ENCODE results near the gene YBX2. TPM values are rescaled to one million over a fixed set of nuclear protein-coding genes. Genes with fewer than 3 reads are reported as not detected.
A peak's percentile ranks its signal among the peaks of the same experiment; 100 is the strongest.

YBX2 gene
- polyA plus RNA-seq, 1 experiment = 0.02 TPM

DNA sequence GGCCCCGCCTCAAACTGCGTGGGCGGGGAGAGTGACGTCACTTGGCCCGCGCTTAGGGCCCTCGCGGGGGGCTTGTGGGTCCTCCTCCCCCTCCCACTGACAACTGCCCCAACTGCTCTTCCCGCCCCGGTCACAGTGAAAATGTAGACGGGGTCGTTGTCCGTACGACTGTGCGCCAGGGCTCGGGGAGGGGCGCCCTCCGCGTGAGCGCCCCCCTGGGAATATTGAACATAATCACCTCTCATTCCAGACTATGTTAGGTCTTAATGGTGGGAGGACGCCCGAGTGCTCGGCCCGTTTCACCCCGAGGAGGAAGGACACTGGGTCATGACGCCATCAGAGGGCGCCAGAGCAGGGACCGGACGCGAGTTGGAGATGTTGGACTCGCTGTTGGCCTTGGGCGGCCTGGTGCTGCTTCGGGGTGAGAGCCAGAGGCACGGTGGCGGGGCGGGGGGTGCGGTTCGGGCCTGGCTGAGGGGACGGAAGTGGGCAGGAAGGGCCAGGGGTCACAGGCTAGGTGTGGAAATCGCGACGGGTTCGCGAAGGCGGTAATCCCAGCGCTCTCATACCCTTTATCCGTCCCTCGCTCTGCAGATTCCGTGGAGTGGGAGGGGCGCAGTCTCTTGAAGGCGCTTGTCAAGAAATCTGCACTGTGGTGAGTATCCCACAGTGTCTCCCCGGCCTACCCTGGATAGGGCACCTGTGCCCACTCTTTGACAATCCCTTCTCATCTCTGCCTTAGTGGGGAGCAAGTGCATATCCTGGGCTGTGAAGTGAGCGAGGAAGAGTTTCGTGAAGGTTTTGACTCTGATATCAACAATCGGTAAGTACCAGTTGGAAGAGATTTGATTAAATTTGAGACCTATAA is 42.0 kb downstream of the YBX2 start, which contains the start of gene ELP5:
TSS of gene ELP5 (plus strand) at position 40 of the 868 bp plus-strand sequence. CDS start at position 376, 336 bp downstream.
- TF ChIP-seq CTCF (IDR thresholded peaks at IDR 0.05; ENCODE audit: low read depth, low read length) = no peak
- ChIA-PET POLR2A (interaction anchor here (1.1 to 1.6 kb wide), 3 partner anchors 10 to 62 kb away, joined by 3 to 18 read pairs (median 10); partner anchors contain the start of genes ACADVL, DLG4 and GABARAP), CTCF (no interaction called here)
- H3K27me3 ChIP-seq (ENCODE audit: control insufficient read depth, insufficient read depth, low read length) = no peaks in the 10 kb centered on the region
- H3K9me3 ChIP-seq (ENCODE audit: control insufficient read depth, insufficient read depth, low read length) = no peaks in the 10 kb centered on the region; the same call in 1 of the 2 replicates
- peak within 1 kb of the TSS; percentile 100 for H3K27ac ChIP-seq (ENCODE audit: low read depth, low read length)
- peak within 1 kb of the TSS; percentile 93 for H3K4me3 ChIP-seq (ENCODE audit: low read depth, low read length)
- DNase-seq (ENCODE audit: low read depth, low spot score) = peak; percentile 81

GRCh38 chr17:7251661-7252175 is 42.7 kb downstream of the YBX2 start, which contains the start of gene CTDNEP1:
TSS of gene CTDNEP1 (minus strand) at chr17:7251734. CDS start at chr17:7251296, 438 bp downstream.
- no peak for TF ChIP-seq CTCF (IDR thresholded peaks at IDR 0.05; ENCODE audit: low read depth, low read length)

DNA sequence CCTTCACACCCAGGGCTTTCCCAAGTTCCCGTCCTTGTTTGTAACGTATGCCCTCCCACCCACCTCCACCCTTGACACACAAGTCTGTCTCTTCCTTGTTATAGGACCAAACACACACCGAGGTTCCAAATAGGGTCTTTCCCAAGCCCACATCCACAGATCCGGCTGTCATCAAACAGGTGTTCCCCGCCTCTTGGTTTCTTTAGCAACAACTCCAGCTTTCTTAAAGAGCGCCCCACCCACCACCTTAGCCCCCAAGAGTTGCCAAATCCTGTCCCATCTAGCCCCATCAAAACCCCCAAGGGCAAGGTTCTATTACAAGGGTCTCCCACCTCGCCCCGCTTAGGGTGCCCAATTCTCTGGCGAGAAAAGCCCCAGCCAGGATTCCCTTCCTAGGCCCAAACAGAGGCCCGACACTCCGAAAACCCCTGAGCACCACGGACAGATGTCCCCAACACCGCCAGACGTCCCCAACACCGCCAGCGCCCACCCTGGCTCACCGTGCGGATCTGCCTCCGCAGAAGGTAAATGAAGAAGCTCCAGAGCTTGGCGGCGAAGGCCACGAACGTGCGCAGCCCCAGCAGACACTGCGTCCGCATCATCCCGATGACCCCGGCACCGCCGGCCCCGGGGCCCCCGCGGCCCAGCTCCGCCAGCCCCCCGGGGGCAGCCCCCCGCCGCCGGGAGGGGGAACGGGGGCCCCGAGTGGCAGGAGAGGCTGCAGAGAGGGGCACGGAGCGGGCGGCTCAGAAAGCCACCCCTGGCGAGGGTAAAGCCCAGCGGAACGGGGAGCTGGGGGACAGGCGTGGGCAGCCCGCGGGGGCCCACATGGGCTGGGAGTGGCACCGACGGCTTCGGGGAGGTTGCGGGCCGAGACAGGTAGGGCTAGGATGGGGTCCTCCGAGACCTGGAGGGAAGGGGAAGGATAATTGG is 43.5 kb downstream of the YBX2 start:
- Histone ChIP-seq H3K27ac (ENCODE audit: low read depth, low read length) (peak overlapping the region; percentile 52), H3K4me3 (ENCODE audit: low read depth, low read length) (peak overlapping the region; percentile 93), H3K9me3 (ENCODE audit: control insufficient read depth, insufficient read depth, low read length) (no peaks in the 10 kb centered on the region; the same call in 1 of the 2 replicates), H3K27me3 (ENCODE audit: control insufficient read depth, insufficient read depth, low read length) (no peaks in the 10 kb centered on the region)
- DNase-seq (ENCODE audit: low read depth, low spot score) = no peak
- TF ChIP-seq CTCF (IDR thresholded peaks at IDR 0.05; ENCODE audit: low read depth, low read length) = no peak
- POLR2A ChIA-PET = interaction anchor here (0.6 to 1.6 kb wide), 4 partner anchors 9 to 60 kb away, joined by 3 to 18 read pairs (median 7); partner anchors contain the start of genes ACADVL, DLG4, DVL2 and GABARAP
- CTCF ChIA-PET = interaction anchor here (0.9 kb wide), 1 partner anchor 8 kb away, joined by 6 read pairs; the partner anchor contains the start of gene GABARAP

More at GRCh38 chr17:7251661-7252175, 42.7 kb downstream of the YBX2 start, which contains the start of gene CTDNEP1:
- Histone ChIP-seq H3K4me3 (ENCODE audit: low read depth, low read length) (peak within 1 kb of the TSS; percentile 93), H3K27ac (ENCODE audit: low read depth, low read length) (peak within 1 kb of the TSS; percentile 100), H3K9me3 (ENCODE audit: control insufficient read depth, insufficient read depth, low read length) (no peaks in the 10 kb centered on the region; the same call in 1 of the 2 replicates), H3K27me3 (ENCODE audit: control insufficient read depth, insufficient read depth, low read length) (no peaks in the 10 kb centered on the region)
- peak; percentile 99 for DNase-seq (ENCODE audit: low read depth, low spot score)
- ChIA-PET CTCF (interaction anchor here (0.9 kb wide), 1 partner anchor 9 kb away, joined by 6 read pairs; the partner anchor contains the start of gene GABARAP), POLR2A (interaction anchor here (0.6 to 1.6 kb wide), 4 partner anchors 9 to 61 kb away, joined by 3 to 18 read pairs (median 7); partner anchors contain the start of genes ACADVL, DLG4, DVL2 and GABARAP)

GRCh38 chr17:7249830-7250229 is 44.6 kb downstream of the YBX2 start:
- H3K9me3 ChIP-seq (ENCODE audit: control insufficient read depth, insufficient read depth, low read length) = no peaks in the 10 kb centered on the region; the same call in 1 of the 2 replicates
- ChIA-PET POLR2A (no interaction called here), CTCF (interaction anchor here (0.6 to 1.2 kb wide), 4 partner anchors 28 to 1249 kb away, joined by 3 to 4 read pairs (median 4); no protein-coding TSS in a partner anchor)
- H3K27me3 ChIP-seq (ENCODE audit: control insufficient read depth, insufficient read depth, low read length) = no peaks in the 10 kb centered on the region
- peak overlapping the region; percentile 93 for H3K4me3 ChIP-seq (ENCODE audit: low read depth, low read length)
- no peak for TF ChIP-seq CTCF (IDR thresholded peaks at IDR 0.05; ENCODE audit: low read depth, low read length)
- no peak for DNase-seq (ENCODE audit: low read depth, low spot score)
- H3K27ac ChIP-seq (ENCODE audit: low read depth, low read length) = peak overlapping the region; percentile 11
